Sigmoid colon (tissue), 7 donors: ENCODE results near the gene YBX1. TPM values are rescaled to one million over a fixed set of nuclear protein-coding genes. Genes with fewer than 3 reads are reported as not detected.
"Not testable (repeated sequence)": the region's sequence is repeated elsewhere in the genome, so short reads cannot be mapped to it uniquely, and the experiment has no call there.

Experiments
- DNase-seq: peaks from one replicate; pipeline ENCODE4 v3.0.0-alpha.2; 2019
- H3K27ac ChIP-seq, 4 donors: fragments of 200-600 bp; sonication (generic); one replicate each; pipeline ENCODE4 v1.5.1; 2016 to 2019; ENCODE audit warnings: mild to moderate bottlenecking in 1 of 4
- H3K27me3 ChIP-seq, 3 donors: fragments of 200-600 bp; sonication (generic); one replicate each; pipeline ENCODE4 v1.5.1; 2019; ENCODE audit warnings: mild to moderate bottlenecking in 1 of 3
- H3K36me3 ChIP-seq, 4 donors: fragments of 200-600 bp; sonication (generic); one replicate each; pipeline ENCODE4 v1.5.1; 2016 to 2019
- H3K4me1 ChIP-seq, 4 donors: fragments of 200-600 bp; sonication (generic); one replicate each; pipeline ENCODE4 v1.5.1; 2017 to 2019
- H3K4me3 ChIP-seq, 4 donors: fragments of 200-600 bp; sonication (generic); one replicate each; pipeline ENCODE4 v1.5.1; 2017 to 2019; ENCODE audit warnings: mild to moderate bottlenecking in 2 of 4, moderate library complexity in 1 of 4
- H3K9me3 ChIP-seq, 4 donors: fragments of 200-600 bp in 3 of 4; sonication (generic) in 3 of 4; one replicate each; pipeline versions ENCODE4 v1.5.1 to v1.6.1; 2013 to 2019
- CTCF ChIP-seq, 4 experiments: fragments of 450-650 bp in 3 of 4; fragments of 200-600 bp in 1 of 4; IDR thresholded peaks; one replicate each; pipeline ENCODE4 v1.5.1; 2016 to 2019; ENCODE audit warnings: antibody characterized with exemption in 4 of 4, mild to moderate bottlenecking in 3 of 4, moderate library complexity in 2 of 4
- EP300 ChIP-seq, 4 donors: sonication (generic); formaldehyde crosslinking; IDR thresholded peaks; one replicate each; pipeline ENCODE4 v1.6.1; 2017; ENCODE audit warnings: antibody characterized with exemption in 4 of 4
- POLR2A ChIP-seq, 2 donors: fragments of 450-650 bp; IDR thresholded peaks; one replicate each; pipeline ENCODE4 v1.6.1; 2016; ENCODE audit warnings: antibody characterized with exemption in 2 of 2, mild to moderate bottlenecking in 2 of 2, moderate library complexity in 2 of 2
- POLR2AphosphoS5 ChIP-seq, 4 donors: sonication (generic); formaldehyde crosslinking; IDR thresholded peaks; one replicate each; pipeline ENCODE4 v1.6.1; 2017; ENCODE audit warnings: antibody characterized with exemption in 4 of 4
- WGBS, 2 donors: extraction: QIAGEN DNeasy Blood & Tissue Kit; methylation state at CpG; one replicate each; pipeline ENCODE4 v1.1.7; 2013; 5-methylcytosine and 5-hydroxymethylcytosine counted together
- intact Hi-C: fragments of 100-400 bp; cut with DNase I; formaldehyde crosslinking; loops from one replicate; pipeline ENCODE4 v1.15.1; 2023
- polyA plus RNA-seq, 3 donors: library from polyadenylated mRNA; stranded (reverse); fragments of 200-250 nt; gene quantifications; one replicate each; pipeline ENCODE4 v1.2.3, GENCODE V29; 2013
- total RNA-seq, 4 donors: library from RNA; depleted of rRNA; stranded (reverse); fragments of >200 nt; gene quantifications; one replicate each; pipeline ENCODE4 v1.1.0, GENCODE V29; 2016
- donor health status: healthy with polysubstance abuse.
- donor health status: Bipolar disorder and iron deficiency.
- donor health status: healthy.

The YBX1 gene
- total and polyA plus RNA-seq, 7 donors, result 685 to 897 (median 763) TPM

- Histone ChIP-seq H3K36me3 (peaks cover 11 to 74% (median 42%) of the 10 kb centered on the region in 4 donors), H3K27ac (no peak overlapping the region), H3K9me3 (no peaks in the 10 kb centered on the region), H3K27me3 (no peaks in the 10 kb centered on the region), H3K4me3 (no peak overlapping the region), H3K4me1 (no peaks in the 10 kb centered on the region)
- intact Hi-C loops, result loop anchor here (10.0 kb wide), 1 partner anchor 174 kb away; no protein-coding TSS in a partner anchor
- TF ChIP-seq POLR2A (IDR thresholded peaks at IDR 0.05) (no peak), CTCF (IDR thresholded peaks at IDR 0.05) (no peak), EP300 (IDR thresholded peaks at IDR 0.05) (no peak), POLR2AphosphoS5 (IDR thresholded peaks at IDR 0.05) (no peak)
- DNase-seq, result no peak
- 87 to 88% methylated on average over 14 of the region's 14 CpGs for WGBS, 2 donors
Measured at GRCh38 chr1:42748461-42749410, 66.5 kb downstream of the YBX1 start.

- no peak for DNase-seq
- intact Hi-C loops, result no loop called here
- WGBS, 2 donors, result 95 to 97% methylated on average over 12 of the region's 12 CpGs
- Histone ChIP-seq H3K4me1 (no peaks in the 10 kb centered on the region), H3K36me3 (peaks cover 11 to 87% (median 55%) of the 10 kb centered on the region in 4 donors), H3K4me3 (no peak overlapping the region), H3K27me3 (no peaks in the 10 kb centered on the region), H3K27ac (no peak overlapping the region), H3K9me3 (no peaks in the 10 kb centered on the region)
- no peak for TF ChIP-seq POLR2A (IDR thresholded peaks at IDR 0.05)
- TF ChIP-seq CTCF (IDR thresholded peaks at IDR 0.05), result no peak
- TF ChIP-seq EP300 (IDR thresholded peaks at IDR 0.05), result no peak
- no peak for TF ChIP-seq POLR2AphosphoS5 (IDR thresholded peaks at IDR 0.05)
Measured at GRCh38 chr1:42750041-42750440, 67.8 kb downstream of the YBX1 start.

GRCh38 chr1:42751511-42752070, 69.4 kb downstream of the YBX1 start:
- H3K27me3 ChIP-seq, intact Hi-C loops, H3K4me3 ChIP-seq, H3K9me3 ChIP-seq, H3K27ac ChIP-seq, H3K4me1 ChIP-seq, DNase-seq: not testable (repeated sequence)
- peaks cover 11 to 89% (median 65%) of the 10 kb centered on the region in 4 donors for H3K36me3 ChIP-seq
- WGBS, 2 donors, result 90 to 93% methylated on average over 8 of the region's 8 CpGs

- Histone ChIP-seq H3K4me1 (no peaks in the 10 kb centered on the region), H3K9me3 (no peaks in the 10 kb centered on the region), H3K36me3 (peaks cover 11 to 90% (median 69%) of the 10 kb centered on the region in 4 donors), H3K27ac (no peak overlapping the region), H3K4me3 (no peak overlapping the region), H3K27me3 (no peaks in the 10 kb centered on the region)
- DNase-seq, result no peak
- 96 to 97% methylated on average over 6 of the region's 6 CpGs for WGBS, 2 donors
- no peak for TF ChIP-seq POLR2AphosphoS5 (IDR thresholded peaks at IDR 0.05)
- no peak for TF ChIP-seq CTCF (IDR thresholded peaks at IDR 0.05)
- no peak for TF ChIP-seq POLR2A (IDR thresholded peaks at IDR 0.05)
- no peak for TF ChIP-seq EP300 (IDR thresholded peaks at IDR 0.05)
- intact Hi-C loops, result no loop called here
Measured at GRCh38 chr1:42752284-42752683, 70.1 kb downstream of the YBX1 start.

GRCh38 chr1:42753070-42753469, 70.9 kb downstream of the YBX1 start:
- Histone ChIP-seq H3K4me1 (no peaks in the 10 kb centered on the region), H3K9me3 (no peaks in the 10 kb centered on the region), H3K36me3 (peaks cover 17 to 91% (median 72%) of the 10 kb centered on the region in 4 donors), H3K27me3 (no peaks in the 10 kb centered on the region), H3K27ac (no peak overlapping the region), H3K4me3 (no peak overlapping the region)
- no peak for TF ChIP-seq POLR2AphosphoS5 (IDR thresholded peaks at IDR 0.05)
- no peak for TF ChIP-seq EP300 (IDR thresholded peaks at IDR 0.05)
- TF ChIP-seq POLR2A (IDR thresholded peaks at IDR 0.05), result no peak
- TF ChIP-seq CTCF (IDR thresholded peaks at IDR 0.05), result no peak
- no peak for DNase-seq
- intact Hi-C loops, result no loop called here
- 88 to 90% methylated on average over 1 of the region's 1 CpG for WGBS, 2 donors
